Peyer's patch (tissue), 4 donors: ENCODE data around the gene SDE2.

ENCODE experiments used
- POLR2A ChIP-seq, 2 donors: fragments of 450-650 bp; IDR thresholded peaks; one replicate each; pipeline ENCODE4 v1.5.1; 2017; ENCODE audit warnings: antibody characterized with exemption in 2 of 2, mild to moderate bottlenecking in 2 of 2, moderate library complexity in 2 of 2
- TF ChIP-seq, protein P1 (sequence below), 6 experiments: fragments of 450-650 bp in 4 of 6; fragments of 200-600 bp in 2 of 6; sonication (generic) in 1 of 6; IDR thresholded peaks; one replicate each; pipeline ENCODE4 v1.5.1; 2017 to 2019; ENCODE audit warnings: antibody characterized with exemption in 6 of 6, mild to moderate bottlenecking in 3 of 6, moderate library complexity in 1 of 6

DNA sequence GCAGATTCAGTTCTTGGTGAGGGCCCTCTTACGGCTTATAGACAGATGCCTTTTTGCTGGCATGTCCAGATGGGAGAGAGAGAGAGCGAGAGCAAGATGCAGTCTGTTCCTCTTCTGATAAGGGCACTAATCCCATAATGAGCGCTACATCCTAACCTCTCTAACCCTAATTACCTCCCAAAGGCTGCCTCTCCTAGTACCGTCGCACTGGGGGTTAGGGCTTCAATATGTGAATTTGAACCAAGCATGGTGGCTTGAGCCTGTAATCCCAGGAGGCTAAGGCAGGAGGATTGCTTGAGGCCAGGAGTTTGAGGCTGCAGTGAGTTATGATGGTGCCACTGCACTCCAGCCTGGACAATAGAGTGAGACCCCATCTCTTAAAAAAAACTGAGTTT is 10.5 kb upstream of the SDE2 start:
- TF ChIP-seq POLR2A (IDR thresholded peaks at IDR 0.05) = no peak
- TF ChIP-seq, protein P1, sequence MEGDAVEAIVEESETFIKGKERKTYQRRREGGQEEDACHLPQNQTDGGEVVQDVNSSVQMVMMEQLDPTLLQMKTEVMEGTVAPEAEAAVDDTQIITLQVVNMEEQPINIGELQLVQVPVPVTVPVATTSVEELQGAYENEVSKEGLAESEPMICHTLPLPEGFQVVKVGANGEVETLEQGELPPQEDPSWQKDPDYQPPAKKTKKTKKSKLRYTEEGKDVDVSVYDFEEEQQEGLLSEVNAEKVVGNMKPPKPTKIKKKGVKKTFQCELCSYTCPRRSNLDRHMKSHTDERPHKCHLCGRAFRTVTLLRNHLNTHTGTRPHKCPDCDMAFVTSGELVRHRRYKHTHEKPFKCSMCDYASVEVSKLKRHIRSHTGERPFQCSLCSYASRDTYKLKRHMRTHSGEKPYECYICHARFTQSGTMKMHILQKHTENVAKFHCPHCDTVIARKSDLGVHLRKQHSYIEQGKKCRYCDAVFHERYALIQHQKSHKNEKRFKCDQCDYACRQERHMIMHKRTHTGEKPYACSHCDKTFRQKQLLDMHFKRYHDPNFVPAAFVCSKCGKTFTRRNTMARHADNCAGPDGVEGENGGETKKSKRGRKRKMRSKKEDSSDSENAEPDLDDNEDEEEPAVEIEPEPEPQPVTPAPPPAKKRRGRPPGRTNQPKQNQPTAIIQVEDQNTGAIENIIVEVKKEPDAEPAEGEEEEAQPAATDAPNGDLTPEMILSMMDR (IDR thresholded peaks at IDR 0.05) = no peak
